ENCODE results near the gene TBC1D24.

Gene TBC1D24

GRCh38 chr16:2505695-2506094, 30.8 kb downstream of the TBC1D24 start:
- no peak for ATAC-seq
- TF ChIP-seq ESRRG (CRISPR knock-in tag; IDR thresholded peaks at IDR 0.05): no peak
- TF ChIP-seq, protein P1, sequence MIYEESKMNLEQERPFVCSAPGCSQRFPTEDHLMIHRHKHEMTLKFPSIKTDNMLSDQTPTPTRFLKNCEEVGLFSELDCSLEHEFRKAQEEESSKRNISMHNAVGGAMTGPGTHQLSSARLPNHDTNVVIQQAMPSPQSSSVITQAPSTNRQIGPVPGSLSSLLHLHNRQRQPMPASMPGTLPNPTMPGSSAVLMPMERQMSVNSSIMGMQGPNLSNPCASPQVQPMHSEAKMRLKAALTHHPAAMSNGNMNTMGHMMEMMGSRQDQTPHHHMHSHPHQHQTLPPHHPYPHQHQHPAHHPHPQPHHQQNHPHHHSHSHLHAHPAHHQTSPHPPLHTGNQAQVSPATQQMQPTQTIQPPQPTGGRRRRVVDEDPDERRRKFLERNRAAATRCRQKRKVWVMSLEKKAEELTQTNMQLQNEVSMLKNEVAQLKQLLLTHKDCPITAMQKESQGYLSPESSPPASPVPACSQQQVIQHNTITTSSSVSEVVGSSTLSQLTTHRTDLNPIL (CRISPR knock-in tag; IDR thresholded peaks at IDR 0.05; ENCODE audit: low read depth): no peak
- TF ChIP-seq GLIS3 (CRISPR knock-in tag; IDR thresholded peaks at IDR 0.05): no peak
- no peak for TF ChIP-seq CSRNP3 (CRISPR knock-in tag; IDR thresholded peaks at IDR 0.05)
- TF ChIP-seq POU6F1 (CRISPR knock-in tag; IDR thresholded peaks at IDR 0.05; ENCODE audit: borderline replicate concordance, low read depth): no peak
- TF ChIP-seq ZFP3 (CRISPR knock-in tag; IDR thresholded peaks at IDR 0.05): no peak
- TF ChIP-seq TOX (CRISPR knock-in tag; IDR thresholded peaks at IDR 0.05; ENCODE audit: borderline replicate concordance): no peak
- no peak for TF ChIP-seq BACH2 (CRISPR knock-in tag; IDR thresholded peaks at IDR 0.05; ENCODE audit: borderline replicate concordance)
- no peak for TF ChIP-seq OSR1 (CRISPR knock-in tag; IDR thresholded peaks at IDR 0.05)
- TF ChIP-seq TCF4 (CRISPR knock-in tag; IDR thresholded peaks at IDR 0.05; ENCODE audit: borderline replicate concordance): no peak

DNA sequence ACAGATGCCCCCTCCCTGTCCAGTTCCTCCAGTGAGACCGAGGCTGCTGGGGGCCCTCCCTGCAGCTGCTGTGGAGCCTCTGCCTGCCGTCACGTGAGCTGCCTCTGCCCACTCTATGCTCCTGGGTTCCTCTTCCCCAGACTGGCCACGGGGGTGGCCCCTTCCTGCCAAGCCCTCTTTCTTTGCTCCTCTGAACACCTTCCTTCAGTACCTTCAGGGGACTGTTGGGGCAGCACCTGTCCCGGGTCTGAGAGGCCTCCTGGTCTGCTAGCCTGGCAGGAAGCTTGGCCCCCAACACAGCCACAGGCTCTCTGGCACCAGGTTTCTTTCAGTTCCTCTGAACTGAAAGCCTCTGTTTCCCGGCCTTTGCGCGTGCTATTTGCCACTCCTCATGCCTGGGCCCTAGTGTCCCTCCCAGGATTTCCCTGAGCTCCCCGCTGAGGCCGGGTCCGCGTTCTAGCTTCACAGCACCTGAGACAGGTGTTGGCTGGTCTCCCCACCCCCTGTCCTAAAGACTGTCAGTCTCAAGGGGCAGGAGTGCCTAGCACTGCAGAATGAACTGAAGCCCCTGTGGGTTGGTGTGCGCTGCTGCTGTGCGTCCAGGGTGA, 32.2 kb downstream of the TBC1D24 start:
- no peak for ATAC-seq
- TF ChIP-seq GLIS3 (CRISPR knock-in tag; IDR thresholded peaks at IDR 0.05): no peak
- TF ChIP-seq CSDC2 (CRISPR knock-in tag; IDR thresholded peaks at IDR 0.05): no peak
- TF ChIP-seq ZNF70 (CRISPR knock-in tag; IDR thresholded peaks at IDR 0.05): no peak
- TF ChIP-seq TOX (CRISPR knock-in tag; IDR thresholded peaks at IDR 0.05; ENCODE audit: borderline replicate concordance): no peak
- no peak for TF ChIP-seq RARB (CRISPR knock-in tag; IDR thresholded peaks at IDR 0.05)
- TF ChIP-seq POU6F1 (CRISPR knock-in tag; IDR thresholded peaks at IDR 0.05; ENCODE audit: borderline replicate concordance, low read depth): no peak
- TF ChIP-seq ZNF8 (CRISPR knock-in tag; IDR thresholded peaks at IDR 0.05): no peak
- TF ChIP-seq ESRRG (CRISPR knock-in tag; IDR thresholded peaks at IDR 0.05): no peak
- TF ChIP-seq ZNF565 (CRISPR knock-in tag; conservative IDR thresholded peaks at IDR 0.05; ENCODE audit: low read depth): no peak
- TF ChIP-seq TCF4 (CRISPR knock-in tag; IDR thresholded peaks at IDR 0.05; ENCODE audit: borderline replicate concordance): no peak
- TF ChIP-seq ISL1 (CRISPR knock-in tag; IDR thresholded peaks at IDR 0.05): no peak
- TF ChIP-seq, protein P1 (CRISPR knock-in tag; IDR thresholded peaks at IDR 0.05; ENCODE audit: low read depth): no peak

DNA sequence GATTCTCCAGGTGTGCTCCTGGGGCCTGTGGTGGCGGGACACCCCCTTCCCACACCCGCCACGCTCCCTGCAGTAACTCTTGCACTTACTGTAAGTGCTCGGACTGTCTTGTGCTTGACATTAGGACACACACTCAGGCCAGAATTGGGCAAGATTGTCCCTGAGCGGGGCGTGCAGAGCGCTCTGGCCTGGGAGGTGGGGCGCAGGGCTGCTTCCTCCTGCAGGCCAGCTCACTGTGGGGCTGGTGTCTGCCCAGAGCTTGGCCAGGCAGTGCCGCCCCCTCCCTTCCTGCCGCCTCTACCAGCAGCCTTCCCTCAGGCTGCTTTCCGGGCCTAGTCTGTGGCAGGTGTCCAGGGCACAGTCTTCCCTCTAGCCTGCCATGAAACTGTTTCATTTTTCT, 32.7 kb downstream of the TBC1D24 start:
- no peak for TF ChIP-seq PPARA (CRISPR knock-in tag; IDR thresholded peaks at IDR 0.05; ENCODE audit: borderline replicate concordance)
- TF ChIP-seq POU6F1 (CRISPR knock-in tag; IDR thresholded peaks at IDR 0.05; ENCODE audit: borderline replicate concordance, low read depth): no peak
- no peak for TF ChIP-seq ZNF565 (CRISPR knock-in tag; conservative IDR thresholded peaks at IDR 0.05; ENCODE audit: low read depth)
- no peak for TF ChIP-seq CSDC2 (CRISPR knock-in tag; IDR thresholded peaks at IDR 0.05)
- no peak for TF ChIP-seq RARB (CRISPR knock-in tag; IDR thresholded peaks at IDR 0.05)
- no peak for TF ChIP-seq BACH2 (CRISPR knock-in tag; IDR thresholded peaks at IDR 0.05; ENCODE audit: borderline replicate concordance)
- no peak for TF ChIP-seq TCF4 (CRISPR knock-in tag; IDR thresholded peaks at IDR 0.05; ENCODE audit: borderline replicate concordance)
- no peak for TF ChIP-seq CSRNP3 (CRISPR knock-in tag; IDR thresholded peaks at IDR 0.05)
- TF ChIP-seq ZFP3 (CRISPR knock-in tag; IDR thresholded peaks at IDR 0.05): no peak
- TF ChIP-seq, protein P2, sequence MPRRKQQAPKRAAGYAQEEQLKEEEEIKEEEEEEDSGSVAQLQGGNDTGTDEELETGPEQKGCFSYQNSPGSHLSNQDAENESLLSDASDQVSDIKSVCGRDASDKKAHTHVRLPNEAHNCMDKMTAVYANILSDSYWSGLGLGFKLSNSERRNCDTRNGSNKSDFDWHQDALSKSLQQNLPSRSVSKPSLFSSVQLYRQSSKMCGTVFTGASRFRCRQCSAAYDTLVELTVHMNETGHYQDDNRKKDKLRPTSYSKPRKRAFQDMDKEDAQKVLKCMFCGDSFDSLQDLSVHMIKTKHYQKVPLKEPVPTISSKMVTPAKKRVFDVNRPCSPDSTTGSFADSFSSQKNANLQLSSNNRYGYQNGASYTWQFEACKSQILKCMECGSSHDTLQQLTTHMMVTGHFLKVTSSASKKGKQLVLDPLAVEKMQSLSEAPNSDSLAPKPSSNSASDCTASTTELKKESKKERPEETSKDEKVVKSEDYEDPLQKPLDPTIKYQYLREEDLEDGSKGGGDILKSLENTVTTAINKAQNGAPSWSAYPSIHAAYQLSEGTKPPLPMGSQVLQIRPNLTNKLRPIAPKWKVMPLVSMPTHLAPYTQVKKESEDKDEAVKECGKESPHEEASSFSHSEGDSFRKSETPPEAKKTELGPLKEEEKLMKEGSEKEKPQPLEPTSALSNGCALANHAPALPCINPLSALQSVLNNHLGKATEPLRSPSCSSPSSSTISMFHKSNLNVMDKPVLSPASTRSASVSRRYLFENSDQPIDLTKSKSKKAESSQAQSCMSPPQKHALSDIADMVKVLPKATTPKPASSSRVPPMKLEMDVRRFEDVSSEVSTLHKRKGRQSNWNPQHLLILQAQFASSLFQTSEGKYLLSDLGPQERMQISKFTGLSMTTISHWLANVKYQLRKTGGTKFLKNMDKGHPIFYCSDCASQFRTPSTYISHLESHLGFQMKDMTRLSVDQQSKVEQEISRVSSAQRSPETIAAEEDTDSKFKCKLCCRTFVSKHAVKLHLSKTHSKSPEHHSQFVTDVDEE (CRISPR knock-in tag; IDR thresholded peaks at IDR 0.05): no peak
- no peak for TF ChIP-seq TOX (CRISPR knock-in tag; IDR thresholded peaks at IDR 0.05; ENCODE audit: borderline replicate concordance)
- no peak for TF ChIP-seq ZNF8 (CRISPR knock-in tag; IDR thresholded peaks at IDR 0.05)
- no peak for TF ChIP-seq SNAI2 (CRISPR knock-in tag; IDR thresholded peaks at IDR 0.05)
- ATAC-seq: no peak

Data from SK-N-SH treated with all-trans-retinoic acid at 6 μM for 48 hours (cell line).